ENCODE data around the gene DOCK9. TPM values are rescaled to one million over a fixed set of nuclear protein-coding genes. Genes with fewer than 3 reads are reported as not detected.

DOCK9 gene
- total and polyA plus RNA-seq, 2 donors (not counting 3 experiments of a cell fraction or from before 2014, with no cell fraction given) = 147 to 323 TPM

DNA sequence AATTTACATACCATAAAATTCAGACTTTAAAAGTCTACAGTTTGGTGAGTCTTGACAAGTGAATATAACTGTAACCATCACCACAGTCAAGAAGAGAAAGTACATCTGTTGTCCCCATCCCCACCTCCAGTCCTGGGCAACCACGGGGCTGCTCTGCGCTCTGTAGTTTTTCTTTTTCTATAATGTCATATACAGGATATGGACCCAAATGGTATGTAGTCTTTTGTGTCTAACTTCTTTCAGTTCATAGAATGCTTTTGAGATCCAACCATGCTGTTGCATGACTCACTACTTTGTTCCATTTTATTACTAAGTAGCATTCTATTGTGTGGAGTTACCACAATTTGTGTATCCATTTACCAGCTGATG lies 103.9 kb downstream of the DOCK9 start:
- Histone ChIP-seq H3K36me3 (ENCODE audit: control insufficient read depth in 2 of 2, extremely low read depth in 1 of 2, insufficient read depth in 2 of 2, low read length in 2 of 2) (peaks cover 35 to 48% of the 10 kb centered on the region in 2 experiments), H3K27ac (ENCODE audit: insufficient read depth, low read depth, low read length) (no peak overlapping the region), H3K9me3 (replicated peaks; ENCODE audit: control insufficient read depth, insufficient read depth, low read length) (no peaks in the 10 kb centered on the region), H3K4me2 (ENCODE audit: insufficient read depth, low read length) (no peak overlapping the region), H3K9ac (replicated peaks; ENCODE audit: extremely low read depth, insufficient read depth, low read length) (no peak overlapping the region), H3K27me3 (ENCODE audit: control insufficient read depth in 2 of 2, insufficient read depth in 2 of 2, low read length in 2 of 2) (no peaks in the 10 kb centered on the region), H3K4me3 (replicated peaks in 1 of 3; ENCODE audit: insufficient read depth in 1 of 3, low read depth in 1 of 3, low read length in 3 of 3) (no peak overlapping the region), H3K79me2 (ENCODE audit: control insufficient read depth, insufficient read depth, low read length) (no peaks in the 10 kb centered on the region), H2AFZ (ENCODE audit: low read depth, low read length) (no peak overlapping the region), H4K20me1 (replicated peaks; ENCODE audit: control insufficient read depth, extremely low read depth, insufficient read depth, low read length) (no peaks in the 10 kb centered on the region), H3K9me1 (replicated peaks; ENCODE audit: control insufficient read depth, extremely low read depth, insufficient read depth, low read length) (no peaks in the 10 kb centered on the region), H3K4me1 (ENCODE audit: control insufficient read depth, extremely low read depth, insufficient read depth, low read length) (no peaks in the 10 kb centered on the region)
- FAIRE-seq = no peak
- dilution Hi-C loops (cut with MboI; ENCODE audit: extremely low pct_ligation_motif_present, low sequenced_read_pairs) (no loop called here), intact Hi-C loops (cut with micrococcal nuclease) (no loop called here)
- DNase-seq (ENCODE audit: low read depth, low spot score) = no peak
- CTCF ChIA-PET = interaction anchor here (1.0 kb wide), 1 partner anchor 160 kb away, joined by 5 read pairs; no protein-coding TSS in a partner anchor
- POLR2A ChIA-PET = no interaction called here
- TF ChIP-seq MYC (IDR thresholded peaks at IDR 0.05; ENCODE audit: low read depth, low read length) (no peak), POLR2AphosphoS5 (IDR thresholded peaks at IDR 0.05; ENCODE audit: insufficient read depth, low read depth, low read length) (no peak), FOS (IDR thresholded peaks at IDR 0.05; ENCODE audit: borderline replicate concordance, insufficient read depth, low read length) (no peak), EZH2 (IDR thresholded peaks at IDR 0.05; ENCODE audit: borderline replicate concordance, low read depth, low read length, severe bottlenecking) (no peak)
- no TSS peak for BruUV-seq (replicated peaks)

GRCh38 chr13:98873377-98874028 lies 104.4 kb downstream of the DOCK9 start:
- Histone ChIP-seq H3K27ac (ENCODE audit: insufficient read depth, low read depth, low read length) (no peak overlapping the region), H4K20me1 (replicated peaks; ENCODE audit: control insufficient read depth, extremely low read depth, insufficient read depth, low read length) (no peaks in the 10 kb centered on the region), H3K9me3 (replicated peaks; ENCODE audit: control insufficient read depth, insufficient read depth, low read length) (no peaks in the 10 kb centered on the region), H3K9me1 (replicated peaks; ENCODE audit: control insufficient read depth, extremely low read depth, insufficient read depth, low read length) (no peaks in the 10 kb centered on the region), H3K4me1 (ENCODE audit: control insufficient read depth, extremely low read depth, insufficient read depth, low read length) (no peaks in the 10 kb centered on the region), H3K27me3 (ENCODE audit: control insufficient read depth in 2 of 2, insufficient read depth in 2 of 2, low read length in 2 of 2) (no peaks in the 10 kb centered on the region), H3K4me2 (ENCODE audit: insufficient read depth, low read length) (no peak overlapping the region), H3K9ac (replicated peaks; ENCODE audit: extremely low read depth, insufficient read depth, low read length) (no peak overlapping the region), H3K36me3 (ENCODE audit: control insufficient read depth in 2 of 2, extremely low read depth in 1 of 2, insufficient read depth in 2 of 2, low read length in 2 of 2) (peaks cover 32 to 45% of the 10 kb centered on the region in 2 experiments), H2AFZ (ENCODE audit: low read depth, low read length) (no peak overlapping the region), H3K4me3 (replicated peaks in 1 of 3; ENCODE audit: insufficient read depth in 1 of 3, low read depth in 1 of 3, low read length in 3 of 3) (no peak overlapping the region), H3K79me2 (ENCODE audit: control insufficient read depth, insufficient read depth, low read length) (no peaks in the 10 kb centered on the region)
- ChIA-PET CTCF (no interaction called here), POLR2A (no interaction called here)
- DNase-seq (ENCODE audit: low read depth, low spot score) = no peak
- TF ChIP-seq POLR2A (IDR thresholded peaks at IDR 0.05; ENCODE audit: low read depth, low read length) = no peak
- no peak for TF ChIP-seq JUN (IDR thresholded peaks at IDR 0.05; ENCODE audit: borderline replicate concordance, insufficient read depth, insufficient read length, low read depth)
- no peak for TF ChIP-seq POLR2AphosphoS5 (IDR thresholded peaks at IDR 0.05; ENCODE audit: insufficient read depth, low read depth, low read length)
- TF ChIP-seq FOS (IDR thresholded peaks at IDR 0.05; ENCODE audit: borderline replicate concordance, insufficient read depth, low read length) = no peak
- TF ChIP-seq, protein P1, sequence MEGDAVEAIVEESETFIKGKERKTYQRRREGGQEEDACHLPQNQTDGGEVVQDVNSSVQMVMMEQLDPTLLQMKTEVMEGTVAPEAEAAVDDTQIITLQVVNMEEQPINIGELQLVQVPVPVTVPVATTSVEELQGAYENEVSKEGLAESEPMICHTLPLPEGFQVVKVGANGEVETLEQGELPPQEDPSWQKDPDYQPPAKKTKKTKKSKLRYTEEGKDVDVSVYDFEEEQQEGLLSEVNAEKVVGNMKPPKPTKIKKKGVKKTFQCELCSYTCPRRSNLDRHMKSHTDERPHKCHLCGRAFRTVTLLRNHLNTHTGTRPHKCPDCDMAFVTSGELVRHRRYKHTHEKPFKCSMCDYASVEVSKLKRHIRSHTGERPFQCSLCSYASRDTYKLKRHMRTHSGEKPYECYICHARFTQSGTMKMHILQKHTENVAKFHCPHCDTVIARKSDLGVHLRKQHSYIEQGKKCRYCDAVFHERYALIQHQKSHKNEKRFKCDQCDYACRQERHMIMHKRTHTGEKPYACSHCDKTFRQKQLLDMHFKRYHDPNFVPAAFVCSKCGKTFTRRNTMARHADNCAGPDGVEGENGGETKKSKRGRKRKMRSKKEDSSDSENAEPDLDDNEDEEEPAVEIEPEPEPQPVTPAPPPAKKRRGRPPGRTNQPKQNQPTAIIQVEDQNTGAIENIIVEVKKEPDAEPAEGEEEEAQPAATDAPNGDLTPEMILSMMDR (IDR thresholded peaks at IDR 0.05; ENCODE audit: extremely low read depth in 1 of 2, insufficient read depth in 1 of 2, low read depth in 1 of 2, low read length in 2 of 2) = no peak
- TF ChIP-seq GATA2 (IDR thresholded peaks at IDR 0.05; ENCODE audit: insufficient read depth, insufficient read length, low read depth, low read length) = no peak
- no peak for TF ChIP-seq EZH2 (IDR thresholded peaks at IDR 0.05; ENCODE audit: borderline replicate concordance, low read depth, low read length, severe bottlenecking)
- TF ChIP-seq MYC (IDR thresholded peaks at IDR 0.05; ENCODE audit: low read depth, low read length) = no peak
- TF ChIP-seq, protein P2, sequence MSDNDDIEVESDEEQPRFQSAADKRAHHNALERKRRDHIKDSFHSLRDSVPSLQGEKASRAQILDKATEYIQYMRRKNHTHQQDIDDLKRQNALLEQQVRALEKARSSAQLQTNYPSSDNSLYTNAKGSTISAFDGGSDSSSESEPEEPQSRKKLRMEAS (IDR thresholded peaks at IDR 0.05; ENCODE audit: insufficient read depth, insufficient read length) = no peak
- BruUV-seq (replicated peaks) = no TSS peak
- dilution Hi-C loops (cut with MboI; ENCODE audit: extremely low pct_ligation_motif_present, low sequenced_read_pairs) (no loop called here), intact Hi-C loops (cut with micrococcal nuclease) (no loop called here)
- no peak for FAIRE-seq

Measured in endothelial cell of umbilical vein (primary cell).